Fibroblast of skin of back (primary cell): ENCODE data around the gene MAB21L3.
A peak's percentile ranks its signal among the peaks of the same experiment; 100 is the strongest.

Source experiments
- DNase-seq: peaks from one replicate; pipeline ENCODE4 v3.0.0-alpha.2; 2013

Gene MAB21L3

GRCh38 chr1:116111524-116112021 lies 374 bp downstream of the MAB21L3 start:
- DNase-seq, result no peak

GRCh38 chr1:116112388-116113140 lies 1.4 kb downstream of the MAB21L3 start:
- no peak for DNase-seq

GRCh38 chr1:116113615-116114014 lies 2.4 kb downstream of the MAB21L3 start:
- no peak for DNase-seq

GRCh38 chr1:116115476-116116439 lies 4.6 kb downstream of the MAB21L3 start:
- peak; percentile 96 for DNase-seq

GRCh38 chr1:116118471-116118870 lies 7.3 kb downstream of the MAB21L3 start:
- no peak for DNase-seq

- no peak for DNase-seq
These were observed 8.7 kb downstream of the MAB21L3 start for GRCh38 chr1:116119876-116120275.

- DNase-seq, result peak; percentile 94
These were observed 12.0 kb downstream of the MAB21L3 start for GRCh38 chr1:116122955-116123757.

GRCh38 chr1:116123837-116124533 lies 12.8 kb downstream of the MAB21L3 start:
- DNase-seq, result no peak

GRCh38 chr1:116125758-116126157 lies 14.6 kb downstream of the MAB21L3 start:
- no peak for DNase-seq

- no peak for DNase-seq
These were observed 15.1 kb downstream of the MAB21L3 start for GRCh38 chr1:116126281-116126680.

- no peak for DNase-seq
These were observed 16.1 kb downstream of the MAB21L3 start for GRCh38 chr1:116127123-116127847.

GRCh38 chr1:116127848-116128540 lies 16.8 kb downstream of the MAB21L3 start:
- DNase-seq, result no peak

GRCh38 chr1:116128664-116129063 lies 17.5 kb downstream of the MAB21L3 start:
- no peak for DNase-seq

- no peak for DNase-seq
These were observed 18.3 kb downstream of the MAB21L3 start for GRCh38 chr1:116129537-116129936.

GRCh38 chr1:116130356-116130755 lies 19.2 kb downstream of the MAB21L3 start:
- no peak for DNase-seq

GRCh38 chr1:116131170-116131569 lies 20.0 kb downstream of the MAB21L3 start:
- DNase-seq, result no peak

GRCh38 chr1:116131866-116132605 lies 20.8 kb downstream of the MAB21L3 start:
- no peak for DNase-seq

GRCh38 chr1:116133696-116134475 lies 22.7 kb downstream of the MAB21L3 start:
- DNase-seq, result no peak

GRCh38 chr1:116134476-116134773 lies 23.2 kb downstream of the MAB21L3 start:
- no peak for DNase-seq
